T-helper 1 cell treated with Interleukin-12 subunit alpha and Interleukin-12 subunit beta and Interleukin-4 antibody, amounts not matched to agents 30 μg/mL and 1 μg/mL, for 36 hours (primary cell): ENCODE measurements around the gene PRKN.

Experiments used
- H3K27ac Mint-ChIP-seq: one replicate; pipeline ENCODE4 v1.8.0; 2021; ENCODE audit warnings: mild to moderate bottlenecking, mixed read lengths
- H3K27me3 Mint-ChIP-seq: one replicate; pipeline ENCODE4 v1.8.0; 2021; ENCODE audit warnings: low read depth, mixed read lengths
- H3K36me3 Mint-ChIP-seq: one replicate; pipeline ENCODE4 v1.8.0; 2021; ENCODE audit warnings: low read depth, mixed read lengths
- H3K4me1 Mint-ChIP-seq: one replicate; pipeline ENCODE4 v1.8.0; 2021; ENCODE audit warnings: low read depth, mixed read lengths
- H3K4me3 Mint-ChIP-seq: one replicate; pipeline ENCODE4 v1.8.0; 2021; ENCODE audit warnings: mild to moderate bottlenecking, moderate library complexity, mixed read lengths
- H3K9me3 Mint-ChIP-seq: one replicate; pipeline ENCODE4 v1.8.0; 2021; ENCODE audit warnings: mixed read lengths

Gene PRKN

DNA sequence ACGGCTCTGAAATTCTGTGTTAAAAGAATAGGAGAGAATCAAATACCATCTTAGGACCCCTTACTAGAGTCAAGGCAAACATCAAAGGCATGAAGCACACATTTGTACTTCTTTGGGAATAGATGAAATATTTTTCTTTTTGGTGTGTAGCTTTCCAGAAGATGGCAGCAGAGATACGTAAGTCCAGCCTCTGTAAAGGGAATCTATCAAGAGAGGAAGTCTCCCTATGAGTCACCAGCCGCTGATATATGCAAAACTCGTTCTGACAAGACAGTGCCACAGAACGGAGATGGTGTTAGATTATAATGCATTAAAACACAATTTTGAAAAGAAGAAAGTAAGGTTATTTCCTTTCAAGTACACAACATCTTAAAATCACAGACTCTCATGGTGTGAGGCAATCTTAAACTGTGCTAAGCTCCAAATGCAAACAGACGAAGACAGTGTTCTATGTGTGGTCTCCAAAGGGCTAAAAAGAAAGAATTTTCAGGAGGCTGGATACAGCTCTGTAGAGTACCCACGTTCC is 1333.7 kb downstream of the PRKN start:
- Mint-ChIP-seq H3K4me3 (no peak overlapping the region), H3K9me3 (no peaks in the 10 kb centered on the region), H3K4me1 (no peaks in the 10 kb centered on the region), H3K27ac (no peak overlapping the region), H3K27me3 (peaks cover 21% of the 10 kb centered on the region), H3K36me3 (no peaks in the 10 kb centered on the region)

DNA sequence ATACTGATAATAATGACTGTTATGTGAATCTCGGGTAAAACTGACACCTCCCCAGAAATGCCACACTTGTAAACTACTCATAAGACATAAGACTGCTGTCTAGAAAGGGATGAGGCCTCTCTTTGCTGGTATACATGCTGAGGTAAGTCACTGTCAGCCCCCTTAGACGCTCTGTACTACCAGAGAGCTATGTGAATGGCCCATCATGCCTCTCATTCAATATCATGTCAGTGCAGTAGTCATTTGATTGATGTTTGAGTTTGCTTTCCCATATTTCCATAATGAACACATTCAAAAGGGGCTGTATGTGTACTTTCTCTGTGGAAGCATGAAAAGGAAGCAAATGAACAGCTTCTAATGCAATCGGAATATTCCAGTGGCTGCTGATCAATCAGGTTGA is 1334.3 kb downstream of the PRKN start:
- Mint-ChIP-seq H3K4me3 (no peak overlapping the region), H3K36me3 (no peaks in the 10 kb centered on the region), H3K27ac (no peak overlapping the region), H3K4me1 (no peaks in the 10 kb centered on the region), H3K27me3 (peaks cover 15% of the 10 kb centered on the region), H3K9me3 (no peaks in the 10 kb centered on the region)

- H3K9me3 Mint-ChIP-seq, result peaks cover 8% of the 10 kb centered on the region
- no peak overlapping the region for H3K4me3 Mint-ChIP-seq
- no peaks in the 10 kb centered on the region for H3K36me3 Mint-ChIP-seq
- H3K27ac Mint-ChIP-seq, result no peak overlapping the region
- H3K27me3 Mint-ChIP-seq, result peaks cover 3% of the 10 kb centered on the region
- no peaks in the 10 kb centered on the region for H3K4me1 Mint-ChIP-seq
Measured at GRCh38 chr6:161389756-161390155, 1337.8 kb downstream of the PRKN start.

- H3K27me3 Mint-ChIP-seq, result peaks cover 7% of the 10 kb centered on the region
- peaks cover 8% of the 10 kb centered on the region for H3K9me3 Mint-ChIP-seq
- no peaks in the 10 kb centered on the region for H3K36me3 Mint-ChIP-seq
- H3K4me1 Mint-ChIP-seq, result no peaks in the 10 kb centered on the region
- no peak overlapping the region for H3K4me3 Mint-ChIP-seq
- H3K27ac Mint-ChIP-seq, result no peak overlapping the region
Measured at GRCh38 chr6:161383951-161384350, 1343.6 kb downstream of the PRKN start.

DNA sequence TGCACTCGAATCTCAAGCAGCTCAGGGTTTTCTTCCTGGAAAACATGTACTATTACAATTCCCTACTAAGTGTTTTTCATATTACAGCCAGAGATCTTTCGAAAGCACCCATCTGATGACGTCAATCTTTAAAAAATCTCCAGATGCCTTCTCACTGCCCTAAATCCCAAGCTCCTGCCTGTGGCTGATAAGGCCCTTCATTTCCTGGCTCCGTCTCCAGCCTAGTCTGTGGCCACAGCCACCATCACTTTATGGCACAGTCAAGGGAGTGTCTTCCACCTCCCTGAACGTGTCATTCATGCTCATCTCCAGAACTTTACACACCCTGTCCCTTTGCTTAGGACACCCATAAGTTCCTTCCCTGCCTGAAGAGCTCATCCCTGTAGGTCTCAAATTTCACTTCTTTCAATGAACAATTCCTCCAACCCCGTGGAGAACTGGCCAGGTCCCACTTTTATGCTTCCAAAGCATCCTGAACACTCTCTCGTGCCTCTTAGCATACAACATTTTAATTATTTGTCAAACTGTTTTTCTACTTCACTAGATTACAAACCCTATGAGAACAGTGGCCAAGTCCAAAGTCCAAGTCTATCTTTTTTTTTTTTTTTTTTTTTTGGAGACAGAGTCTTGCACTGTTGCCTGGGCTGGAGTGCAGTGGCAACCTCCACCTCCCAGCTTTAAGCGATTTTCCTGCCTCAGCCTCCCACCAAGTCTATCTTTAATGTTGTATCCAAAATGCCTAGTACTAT is 1347.6 kb downstream of the PRKN start:
- Mint-ChIP-seq H3K4me3 (no peak overlapping the region), H3K27ac (no peak overlapping the region), H3K27me3 (peaks cover 7% of the 10 kb centered on the region), H3K9me3 (no peaks in the 10 kb centered on the region), H3K4me1 (no peaks in the 10 kb centered on the region), H3K36me3 (no peaks in the 10 kb centered on the region)

GRCh38 chr6:161378115-161378514 is 1349.5 kb downstream of the PRKN start:
- Mint-ChIP-seq H3K4me1 (no peaks in the 10 kb centered on the region), H3K9me3 (no peaks in the 10 kb centered on the region), H3K4me3 (no peak overlapping the region), H3K27ac (no peak overlapping the region), H3K36me3 (no peaks in the 10 kb centered on the region), H3K27me3 (peaks cover 7% of the 10 kb centered on the region)

GRCh38 chr6:161377116-161377515 is 1350.5 kb downstream of the PRKN start:
- Mint-ChIP-seq H3K27ac (no peak overlapping the region), H3K4me1 (no peaks in the 10 kb centered on the region), H3K9me3 (no peaks in the 10 kb centered on the region), H3K36me3 (no peaks in the 10 kb centered on the region), H3K4me3 (no peak overlapping the region), H3K27me3 (peaks cover 7% of the 10 kb centered on the region)

- H3K4me1 Mint-ChIP-seq, result no peaks in the 10 kb centered on the region
- no peak overlapping the region for H3K4me3 Mint-ChIP-seq
- H3K27me3 Mint-ChIP-seq, result peaks cover 7% of the 10 kb centered on the region
- no peaks in the 10 kb centered on the region for H3K9me3 Mint-ChIP-seq
- no peaks in the 10 kb centered on the region for H3K36me3 Mint-ChIP-seq
- H3K27ac Mint-ChIP-seq, result no peak overlapping the region
Measured at GRCh38 chr6:161376367-161376766, 1351.2 kb downstream of the PRKN start.

DNA sequence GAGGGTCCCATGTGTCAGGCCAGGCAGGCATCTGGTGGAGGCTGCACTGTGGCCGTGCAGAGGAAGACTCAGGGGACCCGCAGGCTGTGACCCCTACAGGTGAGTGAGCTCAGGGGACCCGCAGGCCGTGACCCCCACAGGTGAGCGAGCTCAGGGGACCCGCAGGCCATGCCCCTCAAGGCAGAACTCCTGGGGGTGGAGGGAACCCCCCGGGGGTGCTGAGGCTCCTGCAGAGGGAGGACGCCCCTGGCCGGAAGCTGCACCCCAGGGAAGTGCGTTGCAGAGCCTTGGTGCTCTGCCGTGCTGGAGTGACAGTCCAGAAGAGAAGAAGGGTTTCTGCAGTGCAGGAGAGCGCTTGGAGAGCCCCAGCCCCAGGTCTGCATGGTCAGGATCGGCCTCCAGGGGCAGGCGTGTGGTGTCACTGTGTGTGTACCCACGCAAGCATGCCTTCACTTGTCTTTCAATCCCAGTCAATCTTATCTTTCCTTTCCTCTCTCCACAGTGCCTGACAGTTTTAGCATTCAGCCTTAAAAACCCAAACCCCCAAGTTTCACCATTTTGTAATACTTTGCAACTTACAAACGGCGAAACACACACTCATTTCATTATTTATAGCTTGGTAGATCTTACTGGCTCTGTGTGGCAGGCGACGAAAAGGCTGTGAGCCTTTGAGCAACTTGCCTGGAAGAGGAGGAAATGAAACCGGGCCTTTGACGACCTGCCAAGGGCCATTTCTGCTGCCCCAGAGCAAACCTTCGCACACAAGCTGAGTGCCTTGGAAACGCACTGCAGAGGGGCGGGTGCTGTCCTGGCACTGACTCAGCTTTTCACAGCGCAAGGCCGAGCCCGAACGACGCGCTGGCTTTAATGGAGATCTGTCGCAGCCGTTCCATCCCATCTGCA is 1352.3 kb downstream of the PRKN start:
- Mint-ChIP-seq H3K9me3 (no peaks in the 10 kb centered on the region), H3K36me3 (no peaks in the 10 kb centered on the region), H3K27me3 (peaks cover 7% of the 10 kb centered on the region), H3K4me1 (no peaks in the 10 kb centered on the region), H3K27ac (no peak overlapping the region), H3K4me3 (no peak overlapping the region)

GRCh38 chr6:161373905-161374451 is 1353.6 kb downstream of the PRKN start:
- H3K27me3 Mint-ChIP-seq, result no peaks in the 10 kb centered on the region

DNA sequence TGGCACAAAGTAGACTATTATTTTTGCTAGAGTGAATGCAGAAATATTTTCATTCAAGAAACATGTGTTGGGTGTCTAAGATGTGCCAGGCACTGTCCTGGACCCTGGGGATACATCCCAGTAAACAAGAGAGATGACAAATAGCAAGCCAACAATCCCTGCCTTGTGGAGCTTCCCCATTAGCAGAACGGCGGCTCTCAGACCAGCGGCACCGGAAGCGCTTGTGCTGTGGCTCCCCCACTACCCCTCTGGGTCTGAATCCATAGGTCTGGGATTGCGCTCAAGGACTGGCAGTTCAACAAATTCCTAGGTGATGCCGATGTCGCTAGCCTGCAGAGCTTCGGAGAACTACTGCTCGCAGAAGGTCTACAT is 1355.2 kb downstream of the PRKN start:
- Mint-ChIP-seq H3K4me1 (no peaks in the 10 kb centered on the region), H3K27ac (no peak overlapping the region), H3K27me3 (no peaks in the 10 kb centered on the region), H3K4me3 (no peak overlapping the region), H3K9me3 (no peaks in the 10 kb centered on the region), H3K36me3 (no peaks in the 10 kb centered on the region)

More at GRCh38 chr6:161373905-161374451, 1353.6 kb downstream of the PRKN start:
- H3K36me3 Mint-ChIP-seq, result no peaks in the 10 kb centered on the region
- no peaks in the 10 kb centered on the region for H3K9me3 Mint-ChIP-seq
- no peak overlapping the region for H3K27ac Mint-ChIP-seq
- no peaks in the 10 kb centered on the region for H3K4me1 Mint-ChIP-seq
- H3K4me3 Mint-ChIP-seq, result no peak overlapping the region

GRCh38 chr6:161370880-161371279 is 1356.7 kb downstream of the PRKN start:
- Mint-ChIP-seq H3K36me3 (no peaks in the 10 kb centered on the region), H3K4me1 (no peaks in the 10 kb centered on the region), H3K4me3 (no peak overlapping the region), H3K9me3 (no peaks in the 10 kb centered on the region), H3K27ac (no peak overlapping the region), H3K27me3 (no peaks in the 10 kb centered on the region)

DNA sequence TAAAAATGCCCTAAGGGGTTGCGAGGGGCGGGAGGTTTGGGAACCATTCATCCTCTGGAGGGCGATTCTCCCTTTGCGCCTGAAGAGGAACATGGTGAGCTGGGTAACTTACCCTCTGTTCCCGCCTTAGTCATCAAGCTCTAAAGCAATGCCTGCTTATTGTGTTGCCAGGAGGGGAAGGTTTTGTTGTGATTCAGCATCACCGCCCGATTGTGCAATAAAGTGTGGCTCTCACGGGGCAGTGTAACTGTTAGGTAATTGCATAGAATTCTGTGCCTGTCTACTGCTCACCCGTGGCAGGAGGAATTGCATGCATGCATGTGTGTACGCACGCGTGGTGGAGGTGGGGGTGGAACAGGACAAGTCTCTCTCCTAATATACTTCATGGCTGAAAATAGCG is 1358.2 kb downstream of the PRKN start:
- no peaks in the 10 kb centered on the region for H3K9me3 Mint-ChIP-seq
- no peaks in the 10 kb centered on the region for H3K36me3 Mint-ChIP-seq
- H3K4me3 Mint-ChIP-seq, result no peak overlapping the region
- no peak overlapping the region for H3K27ac Mint-ChIP-seq
- no peaks in the 10 kb centered on the region for H3K27me3 Mint-ChIP-seq
- no peaks in the 10 kb centered on the region for H3K4me1 Mint-ChIP-seq

DNA sequence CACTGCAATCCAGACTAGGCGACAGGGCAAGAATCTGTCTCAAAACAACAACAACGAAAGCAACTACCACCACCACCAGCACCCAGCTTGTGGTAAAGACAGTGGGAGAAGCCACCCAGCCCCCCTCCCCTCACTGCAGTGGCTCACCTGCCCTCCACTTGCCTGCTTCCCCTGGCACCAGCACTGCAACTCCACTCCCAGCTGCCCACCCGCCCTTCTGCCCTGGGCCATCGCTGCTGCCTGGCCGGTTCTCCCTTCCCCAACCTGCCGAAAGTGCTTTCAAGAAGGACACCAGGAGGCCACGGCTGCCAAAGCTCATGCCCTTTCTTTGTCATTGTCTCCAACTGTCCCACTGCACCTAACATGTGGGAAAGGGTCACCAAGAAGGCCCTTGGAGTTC is 1359.1 kb downstream of the PRKN start:
- Mint-ChIP-seq H3K36me3 (no peaks in the 10 kb centered on the region), H3K27me3 (no peaks in the 10 kb centered on the region), H3K27ac (no peak overlapping the region), H3K4me3 (no peak overlapping the region), H3K4me1 (no peaks in the 10 kb centered on the region), H3K9me3 (peaks cover under 1% of the 10 kb centered on the region)

GRCh38 chr6:161367472-161367871 is 1360.1 kb downstream of the PRKN start:
- H3K27ac Mint-ChIP-seq, result no peak overlapping the region
- peaks cover 6% of the 10 kb centered on the region for H3K9me3 Mint-ChIP-seq
- no peaks in the 10 kb centered on the region for H3K36me3 Mint-ChIP-seq
- H3K4me3 Mint-ChIP-seq, result no peak overlapping the region
- no peaks in the 10 kb centered on the region for H3K27me3 Mint-ChIP-seq
- H3K4me1 Mint-ChIP-seq, result no peaks in the 10 kb centered on the region
